HepG2 (cell line): ENCODE data around the gene CPLX1. TPM values are rescaled to one million over a fixed set of nuclear protein-coding genes. Genes with fewer than 3 reads are reported as not detected.
A peak's percentile ranks its signal among the peaks of the same experiment; 100 is the strongest.

ENCODE experiments used
- GATAD1 ChIP-seq: IDR thresholded peaks from 2 replicates; pipeline ENCODE4 v1.6.1; 2016; ENCODE audit warnings: missing genetic modification reagents, missing compliant biosample characterization
- GPN1 ChIP-seq: sonication (generic); formaldehyde crosslinking; IDR thresholded peaks from 2 replicates; pipeline ENCODE4 v1.5.1; 2020; ENCODE audit warnings: missing genetic modification reagents, borderline replicate concordance
- HBP1 ChIP-seq: IDR thresholded peaks from 2 replicates; pipeline ENCODE4 v1.6.1; 2016; ENCODE audit warnings: low read depth, control low read depth
- HCFC1 ChIP-seq: fragments of 150-350 bp; IDR thresholded peaks from 2 replicates; pipeline ENCODE4 v1.6.1; 2014; ENCODE audit warnings: low read depth, low read length
- HNRNPH1 ChIP-seq: fragments of 200-400 bp; formaldehyde crosslinking; optimal IDR thresholded peaks from 2 replicates; pipeline ENCODE3; 2017; ENCODE audit warnings: mild to moderate bottlenecking, low read depth, low read length
- HNRNPL ChIP-seq: fragments of 200-400 bp; formaldehyde crosslinking; IDR thresholded peaks from 2 replicates; pipeline ENCODE4 v1.6.1; 2017; ENCODE audit warnings: mild to moderate bottlenecking, low read depth, low read length
- MATR3 ChIP-seq: sonication (generic); formaldehyde crosslinking; IDR thresholded peaks from 2 replicates; pipeline ENCODE4 v1.4.0; 2020; ENCODE audit warnings: missing genetic modification reagents
- MLLT10 ChIP-seq: sonication (generic); formaldehyde crosslinking; IDR thresholded peaks from 2 replicates; pipeline ENCODE4 v1.4.0; 2020; ENCODE audit warnings: missing genetic modification reagents
- MTF2 ChIP-seq: sonication (generic); formaldehyde crosslinking; IDR thresholded peaks from 2 replicates; pipeline ENCODE4 v1.5.0; 2020; ENCODE audit warnings: missing genetic modification reagents, borderline replicate concordance
- PCBP2 ChIP-seq: fragments of 200-400 bp; formaldehyde crosslinking; optimal IDR thresholded peaks from 2 replicates; pipeline ENCODE3; 2018; ENCODE audit warnings: low read length, low read depth; ENCODE audit not compliant: poor library complexity, severe bottlenecking
- POLR2AphosphoS2 ChIP-seq: IDR thresholded peaks from 2 replicates; pipeline ENCODE4 v1.6.1; 2011; ENCODE audit warnings: low read depth, low read length, improper control_type of control experiment
- RNF219 ChIP-seq: sonication (generic); formaldehyde crosslinking; IDR thresholded peaks from 2 replicates; pipeline ENCODE4 v1.5.0; 2020; ENCODE audit warnings: mild to moderate bottlenecking, missing genetic modification reagents
- SMAD3 ChIP-seq: sonication (generic); formaldehyde crosslinking; IDR thresholded peaks from 2 replicates; pipeline ENCODE4 v1.4.0; 2020; ENCODE audit warnings: missing genetic modification reagents
- ZNF383 ChIP-seq: sonication (generic); formaldehyde crosslinking; IDR thresholded peaks from 2 replicates; pipeline ENCODE4 v1.4.0; 2020; ENCODE audit warnings: missing genetic modification reagents, mild to moderate bottlenecking, borderline replicate concordance
- ZNF451 ChIP-seq: sonication (generic); formaldehyde crosslinking; IDR thresholded peaks from 2 replicates; pipeline ENCODE4 v1.5.0; 2020; ENCODE audit warnings: mild to moderate bottlenecking, missing genetic modification reagents
- ZNF781 ChIP-seq: sonication (generic); formaldehyde crosslinking; IDR thresholded peaks from 2 replicates; pipeline ENCODE4 v1.5.1; 2020; ENCODE audit warnings: borderline replicate concordance, mild to moderate bottlenecking, missing genetic modification reagents; ENCODE audit errors: not compliant biosample characterization
- polyA plus RNA-seq, 8 experiments: library from polyadenylated mRNA; depleted of rRNA in 3 of 8; stranded (reverse) in 7 of 8; unstranded in 1 of 8; fragments of >200 nt; fragmentation: Illumina TruSeq in 4 of 8; extraction: Trizol in 4 of 8; gene quantifications; 2 replicates each; pipeline versions ENCODE4 v1.2.1 to v1.2.3, GENCODE V29; 2011 to 2016; ENCODE audit warnings: low read depth in 4 of 8, missing spikeins in 1 of 8, mixed read lengths in 1 of 8; ENCODE audit not compliant: insufficient read depth in 1 of 8
- total RNA-seq, 5 experiments: library from RNA; depleted of rRNA; stranded (reverse); fragments of >200 nt; fragmentation: Illumina TruSeq; extraction: Trizol; gene quantifications; 2 replicates each; pipeline ENCODE4 v1.2.3, GENCODE V29; 2016; ENCODE audit warnings: low read depth in 1 of 5
- TF ChIP-seq, protein P1 (sequence below): sonication (generic); formaldehyde crosslinking; IDR thresholded peaks from 2 replicates; pipeline ENCODE4 v1.5.0; 2020; ENCODE audit warnings: mild to moderate bottlenecking, missing genetic modification reagents, moderate library complexity
- TF ChIP-seq, protein P2 (sequence below), 2 experiments: sonication (generic) in 1 of 2; formaldehyde crosslinking in 1 of 2; IDR thresholded peaks; 2 replicates each; pipeline versions ENCODE4 v1.6.1 to v1.9.0; 2014 to 2022; ENCODE audit warnings: antibody characterized with exemption in 1 of 2, borderline replicate concordance in 1 of 2, inconsistent platforms in 1 of 2, low read depth in 1 of 2, missing genetic modification reagents in 1 of 2

Gene CPLX1
- total and polyA plus RNA-seq, 2 of the 13 experiments (the other 11 are each of a cell fraction or from before 2014, with no cell fraction given): 0.18 TPM

DNA sequence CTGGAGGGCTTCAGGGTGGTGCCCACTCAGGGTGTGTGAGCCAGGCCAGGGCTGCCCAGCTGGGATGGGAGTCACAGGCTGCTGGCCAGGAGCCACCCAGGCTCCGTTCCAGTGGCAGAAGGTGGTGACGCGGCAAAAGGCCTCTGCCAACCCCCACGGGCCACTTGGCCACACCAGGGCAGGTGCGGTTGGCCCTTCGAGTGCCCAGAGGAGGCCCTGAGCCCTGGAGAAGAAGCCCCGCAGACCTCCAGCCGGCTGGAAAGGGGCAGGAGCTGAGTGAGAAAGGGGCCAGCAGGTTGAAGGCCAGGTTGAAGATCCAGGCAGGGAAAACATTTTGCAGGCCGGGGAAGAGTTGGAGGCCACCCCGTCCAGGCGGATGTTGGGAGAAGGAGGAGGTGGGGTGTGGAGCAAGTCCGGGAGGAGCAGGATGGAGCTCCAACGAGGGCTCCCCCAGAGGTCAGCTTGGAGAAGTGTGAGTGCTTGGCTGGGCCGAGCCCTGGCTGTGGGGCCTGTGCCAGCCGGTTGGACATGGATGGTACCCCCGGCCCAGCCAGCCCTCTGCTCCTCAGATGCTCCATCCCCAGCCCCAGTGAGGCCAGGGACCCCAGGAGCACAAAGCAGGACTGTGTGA lies 2.8 kb upstream of the CPLX1 start (continued):
- TF ChIP-seq PCBP2 (no peak), ZNF451 (no peak), MTF2 (CRISPR knock-in tag) (0 out of 2 replicates have a peak, but pooled peaks have one; percentile 23), HBP1 (CRISPR knock-in tag) (no peak), GPN1 (no peak), RNF219 (CRISPR knock-in tag) (no peak), MLLT10 (CRISPR knock-in tag) (no peak), SMAD3 (CRISPR knock-in tag) (no peak), HCFC1 (no peak), HNRNPL (0 out of 2 replicates have a peak, but pooled peaks have one; percentile 30), MATR3 (CRISPR knock-in tag) (no peak), GATAD1 (no peak), POLR2AphosphoS2 (no peak), HNRNPH1 (no peak), ZNF781 (CRISPR knock-in tag) (no peak), ZNF383 (no peak)
- TF ChIP-seq, protein P1, sequence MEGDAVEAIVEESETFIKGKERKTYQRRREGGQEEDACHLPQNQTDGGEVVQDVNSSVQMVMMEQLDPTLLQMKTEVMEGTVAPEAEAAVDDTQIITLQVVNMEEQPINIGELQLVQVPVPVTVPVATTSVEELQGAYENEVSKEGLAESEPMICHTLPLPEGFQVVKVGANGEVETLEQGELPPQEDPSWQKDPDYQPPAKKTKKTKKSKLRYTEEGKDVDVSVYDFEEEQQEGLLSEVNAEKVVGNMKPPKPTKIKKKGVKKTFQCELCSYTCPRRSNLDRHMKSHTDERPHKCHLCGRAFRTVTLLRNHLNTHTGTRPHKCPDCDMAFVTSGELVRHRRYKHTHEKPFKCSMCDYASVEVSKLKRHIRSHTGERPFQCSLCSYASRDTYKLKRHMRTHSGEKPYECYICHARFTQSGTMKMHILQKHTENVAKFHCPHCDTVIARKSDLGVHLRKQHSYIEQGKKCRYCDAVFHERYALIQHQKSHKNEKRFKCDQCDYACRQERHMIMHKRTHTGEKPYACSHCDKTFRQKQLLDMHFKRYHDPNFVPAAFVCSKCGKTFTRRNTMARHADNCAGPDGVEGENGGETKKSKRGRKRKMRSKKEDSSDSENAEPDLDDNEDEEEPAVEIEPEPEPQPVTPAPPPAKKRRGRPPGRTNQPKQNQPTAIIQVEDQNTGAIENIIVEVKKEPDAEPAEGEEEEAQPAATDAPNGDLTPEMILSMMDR: peak; percentile 35; the same call in 1 of the 2 replicates
- TF ChIP-seq, protein P2, sequence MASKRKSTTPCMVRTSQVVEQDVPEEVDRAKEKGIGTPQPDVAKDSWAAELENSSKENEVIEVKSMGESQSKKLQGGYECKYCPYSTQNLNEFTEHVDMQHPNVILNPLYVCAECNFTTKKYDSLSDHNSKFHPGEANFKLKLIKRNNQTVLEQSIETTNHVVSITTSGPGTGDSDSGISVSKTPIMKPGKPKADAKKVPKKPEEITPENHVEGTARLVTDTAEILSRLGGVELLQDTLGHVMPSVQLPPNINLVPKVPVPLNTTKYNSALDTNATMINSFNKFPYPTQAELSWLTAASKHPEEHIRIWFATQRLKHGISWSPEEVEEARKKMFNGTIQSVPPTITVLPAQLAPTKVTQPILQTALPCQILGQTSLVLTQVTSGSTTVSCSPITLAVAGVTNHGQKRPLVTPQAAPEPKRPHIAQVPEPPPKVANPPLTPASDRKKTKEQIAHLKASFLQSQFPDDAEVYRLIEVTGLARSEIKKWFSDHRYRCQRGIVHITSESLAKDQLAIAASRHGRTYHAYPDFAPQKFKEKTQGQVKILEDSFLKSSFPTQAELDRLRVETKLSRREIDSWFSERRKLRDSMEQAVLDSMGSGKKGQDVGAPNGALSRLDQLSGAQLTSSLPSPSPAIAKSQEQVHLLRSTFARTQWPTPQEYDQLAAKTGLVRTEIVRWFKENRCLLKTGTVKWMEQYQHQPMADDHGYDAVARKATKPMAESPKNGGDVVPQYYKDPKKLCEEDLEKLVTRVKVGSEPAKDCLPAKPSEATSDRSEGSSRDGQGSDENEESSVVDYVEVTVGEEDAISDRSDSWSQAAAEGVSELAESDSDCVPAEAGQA (IDR thresholded peaks at IDR 0.05; ENCODE audit: low read depth): no peak
- TF ChIP-seq, protein P2 (CRISPR knock-in tag; IDR thresholded peaks at IDR 0.05; ENCODE audit: borderline replicate concordance): no peak
